ENCODE measurements around the gene SOHLH1. TPM values are rescaled to one million over a fixed set of nuclear protein-coding genes. Genes with fewer than 3 reads are reported as not detected.
"Not testable (repeated sequence)": the region's sequence is repeated elsewhere in the genome, so short reads cannot be mapped to it uniquely, and the experiment has no call there.

The SOHLH1 gene
- total and polyA plus RNA-seq, 10 donors: 0.07 to 0.10 TPM; not detected in 8

DNA sequence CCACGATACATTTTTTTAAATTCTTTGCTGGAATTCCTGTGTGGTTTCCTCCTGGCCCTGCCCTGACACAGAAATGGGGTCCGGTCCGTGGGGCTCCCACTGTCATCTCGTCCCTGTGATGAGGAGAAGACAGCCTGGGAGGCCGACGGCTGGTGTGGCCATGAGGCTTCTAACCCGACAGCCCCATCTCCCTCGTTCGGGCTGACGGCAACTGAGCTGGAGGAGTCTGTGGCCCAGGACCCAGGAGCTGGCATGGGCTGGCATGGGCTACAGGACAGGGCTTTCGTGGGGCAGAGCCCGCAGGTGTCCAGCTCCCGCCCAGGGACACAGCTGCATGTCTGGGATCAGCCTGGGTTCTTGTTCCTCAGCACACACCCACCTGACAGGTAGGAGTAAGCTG, 22.4 kb downstream of the SOHLH1 start:
- H3K36me3 ChIP-seq: no peaks in the 10 kb centered on the region
- TF ChIP-seq POLR2AphosphoS5 (IDR thresholded peaks at IDR 0.05) (no peak), POLR2A (IDR thresholded peaks at IDR 0.05) (no peak)
- TF ChIP-seq, protein P1, sequence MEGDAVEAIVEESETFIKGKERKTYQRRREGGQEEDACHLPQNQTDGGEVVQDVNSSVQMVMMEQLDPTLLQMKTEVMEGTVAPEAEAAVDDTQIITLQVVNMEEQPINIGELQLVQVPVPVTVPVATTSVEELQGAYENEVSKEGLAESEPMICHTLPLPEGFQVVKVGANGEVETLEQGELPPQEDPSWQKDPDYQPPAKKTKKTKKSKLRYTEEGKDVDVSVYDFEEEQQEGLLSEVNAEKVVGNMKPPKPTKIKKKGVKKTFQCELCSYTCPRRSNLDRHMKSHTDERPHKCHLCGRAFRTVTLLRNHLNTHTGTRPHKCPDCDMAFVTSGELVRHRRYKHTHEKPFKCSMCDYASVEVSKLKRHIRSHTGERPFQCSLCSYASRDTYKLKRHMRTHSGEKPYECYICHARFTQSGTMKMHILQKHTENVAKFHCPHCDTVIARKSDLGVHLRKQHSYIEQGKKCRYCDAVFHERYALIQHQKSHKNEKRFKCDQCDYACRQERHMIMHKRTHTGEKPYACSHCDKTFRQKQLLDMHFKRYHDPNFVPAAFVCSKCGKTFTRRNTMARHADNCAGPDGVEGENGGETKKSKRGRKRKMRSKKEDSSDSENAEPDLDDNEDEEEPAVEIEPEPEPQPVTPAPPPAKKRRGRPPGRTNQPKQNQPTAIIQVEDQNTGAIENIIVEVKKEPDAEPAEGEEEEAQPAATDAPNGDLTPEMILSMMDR (IDR thresholded peaks at IDR 0.05 in 8 of 11, conservative IDR thresholded peaks at IDR 0.05 in 3 of 11): no peak
- intact Hi-C loops (cut with DNase I; ENCODE audit: low total_unique reads): no loop called here
- no peak overlapping the region for H3K27ac ChIP-seq
- no peak for DNase-seq
- H3K4me3 ChIP-seq: no peak overlapping the region
- H3K27me3 ChIP-seq (replicated peaks in 1 of 7): peaks cover 0 to 28% (median 0%) of the 10 kb centered on the region in 7 donors
- 84 to 90% (median 88%) methylated on average over 13 of the region's 13 CpGs for WGBS, 5 donors
- no peaks in the 10 kb centered on the region for H3K4me1 ChIP-seq
- H3K9me3 ChIP-seq: no peaks in the 10 kb centered on the region

GRCh38 chr9:135674977-135675376, 24.3 kb downstream of the SOHLH1 start:
- H3K9me3 ChIP-seq: no peaks in the 10 kb centered on the region
- TF ChIP-seq, protein P1 (IDR thresholded peaks at IDR 0.05 in 8 of 11, conservative IDR thresholded peaks at IDR 0.05 in 3 of 11): no peak
- TF ChIP-seq POLR2AphosphoS5 (IDR thresholded peaks at IDR 0.05) (no peak), POLR2A (IDR thresholded peaks at IDR 0.05) (no peak)
- no peaks in the 10 kb centered on the region for H3K4me1 ChIP-seq
- no peak for DNase-seq
- no peaks in the 10 kb centered on the region for H3K36me3 ChIP-seq
- intact Hi-C loops (cut with DNase I; ENCODE audit: low total_unique reads): no loop called here
- H3K27me3 ChIP-seq (replicated peaks in 1 of 7): peaks cover 0 to 32% (median 0%) of the 10 kb centered on the region in 7 donors
- 73 to 77% (median 75%) methylated on average over 6 to 10 of the region's 10 CpGs for WGBS, 5 donors
- no peak overlapping the region for H3K27ac ChIP-seq
- H3K4me3 ChIP-seq: no peak overlapping the region

DNA sequence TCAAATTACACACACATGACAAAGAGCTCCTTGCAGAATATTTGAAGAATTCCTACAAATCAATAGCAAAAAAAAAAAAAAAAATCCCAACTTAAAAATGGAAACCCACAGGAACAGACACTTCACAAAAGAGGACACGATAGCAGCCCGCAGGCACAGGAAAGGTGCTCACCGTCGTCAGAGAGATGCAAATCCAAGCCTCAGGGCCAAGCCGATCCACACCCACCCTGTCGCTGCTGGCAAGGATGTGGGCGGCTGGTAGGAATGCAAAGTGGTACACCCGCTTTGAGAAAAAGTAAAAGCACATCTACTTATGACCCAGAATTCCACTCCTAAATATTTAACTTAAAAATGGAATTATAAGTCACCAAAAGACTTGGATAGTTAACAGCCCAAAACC, 25.3 kb downstream of the SOHLH1 start:
- Histone ChIP-seq H3K27me3 (replicated peaks in 1 of 7) (peaks cover 0 to 38% (median 0%) of the 10 kb centered on the region in 7 donors), H3K4me1 (no peaks in the 10 kb centered on the region), H3K36me3 (no peaks in the 10 kb centered on the region), H3K9me3 (peaks cover 0 to 7% (median 0%) of the 10 kb centered on the region in 8 donors), H3K27ac (no peak overlapping the region), H3K4me3 (no peak overlapping the region)
- peak; percentile 52 for DNase-seq
- 62 to 79% (median 76%) methylated on average over 8 of the region's 8 CpGs for WGBS, 5 donors
- TF ChIP-seq, protein P1 (IDR thresholded peaks at IDR 0.05 in 8 of 11, conservative IDR thresholded peaks at IDR 0.05 in 3 of 11): no peak
- TF ChIP-seq POLR2A (IDR thresholded peaks at IDR 0.05) (no peak), POLR2AphosphoS5 (IDR thresholded peaks at IDR 0.05) (no peak)
- intact Hi-C loops (cut with DNase I; ENCODE audit: low total_unique reads): no loop called here

DNA sequence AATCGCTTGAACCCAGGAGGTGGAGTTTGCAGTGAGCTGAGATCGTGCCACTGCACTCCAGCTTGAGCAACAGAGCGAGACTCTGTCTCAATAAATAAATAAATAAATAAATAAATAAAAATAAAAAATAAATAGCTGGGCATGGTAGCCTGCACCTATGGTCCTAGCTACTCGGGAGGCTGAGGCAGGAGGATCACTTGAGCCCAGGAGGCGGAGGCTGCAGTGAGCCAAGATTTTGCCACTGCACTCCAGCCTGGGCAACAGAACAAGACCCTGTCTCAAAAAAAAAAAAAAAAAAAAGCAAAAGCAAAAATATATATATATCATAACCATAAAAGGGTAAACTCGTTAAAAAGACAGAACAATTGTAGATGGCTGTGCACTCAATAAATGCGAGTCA, 26.5 kb downstream of the SOHLH1 start:
- H3K4me3 ChIP-seq; H3K4me1 ChIP-seq; H3K36me3 ChIP-seq; H3K27ac ChIP-seq; intact Hi-C loops (cut with DNase I; ENCODE audit: low total_unique reads): not testable (repeated sequence)
- peaks cover 0 to 38% (median 0%) of the 10 kb centered on the region in 7 donors for H3K27me3 ChIP-seq (replicated peaks in 1 of 7)
- DNase-seq: peak; percentile 3
- peaks cover 0 to 13% (median 0%) of the 10 kb centered on the region in 8 donors for H3K9me3 ChIP-seq
- WGBS, 5 donors: 85 to 93% (median 88%) methylated on average over 7 of the region's 7 CpGs

GRCh38 chr9:135671591-135672041, 27.7 kb downstream of the SOHLH1 start:
- 49 to 62% (median 56%) methylated on average over 14 to 17 of the region's 17 CpGs for WGBS, 5 donors
- intact Hi-C loops (cut with DNase I; ENCODE audit: low total_unique reads): no loop called here

More at GRCh38 chr9:135671591-135672041, 27.7 kb downstream of the SOHLH1 start:
- Histone ChIP-seq H3K4me1 (no peaks in the 10 kb centered on the region), H3K27me3 (replicated peaks in 1 of 7) (peaks cover 0 to 48% (median 0%) of the 10 kb centered on the region in 7 donors), H3K27ac (no peak overlapping the region), H3K4me3 (no peak overlapping the region), H3K36me3 (no peaks in the 10 kb centered on the region), H3K9me3 (peaks cover 0 to 13% (median 0%) of the 10 kb centered on the region in 8 donors)
- TF ChIP-seq POLR2A (IDR thresholded peaks at IDR 0.05) (no peak), POLR2AphosphoS5 (IDR thresholded peaks at IDR 0.05) (no peak)
- TF ChIP-seq, protein P1 (IDR thresholded peaks at IDR 0.05 in 8 of 11, conservative IDR thresholded peaks at IDR 0.05 in 3 of 11): no peak
- peak; percentile 45 for DNase-seq

Data from spleen (tissue), 11 donors.